Activated naive CD4-positive, alpha-beta T cell treated with anti-CD3 and anti-CD28 coated beads for 36 hours (primary cell): ENCODE measurements around the gene PRAMEF14. TPM values are rescaled to one million over a fixed set of nuclear protein-coding genes. Genes with fewer than 3 reads are reported as not detected.
"Not testable (repeated sequence)": the region's sequence is repeated elsewhere in the genome, so short reads cannot be mapped to it uniquely, and the experiment has no call there.

Experiments used
- CTCF ChIA-PET: fragments of 350-600 bp; sonication (Branson Sonifier 250); formaldehyde crosslinking; loops from one replicate; lab custom pipeline; 2021; ENCODE audit warnings: antibody characterized with exemption; lab: Charles Lee
- DNase-seq: peaks from one replicate; pipeline ENCODE4 v3.0.0-alpha.2; 2020
- H3K27ac Mint-ChIP-seq: one replicate; pipeline ENCODE4 v1.8.0; 2021; ENCODE audit warnings: mild to moderate bottlenecking, mixed read lengths
- H3K27me3 Mint-ChIP-seq: one replicate; pipeline ENCODE4 v1.8.0; 2021; ENCODE audit warnings: low read depth, mixed read lengths
- H3K36me3 Mint-ChIP-seq: one replicate; pipeline ENCODE4 v1.8.0; 2021; ENCODE audit warnings: low read depth, mixed read lengths
- H3K4me1 Mint-ChIP-seq: one replicate; pipeline ENCODE4 v1.8.0; 2021; ENCODE audit warnings: low read depth, mixed read lengths
- H3K4me3 Mint-ChIP-seq: one replicate; pipeline ENCODE4 v1.8.0; 2021; ENCODE audit warnings: mild to moderate bottlenecking, moderate library complexity, mixed read lengths
- H3K9me3 Mint-ChIP-seq: one replicate; pipeline ENCODE4 v1.8.0; 2021; ENCODE audit warnings: mixed read lengths
- intact Hi-C: fragments of 100-400 bp; cut with micrococcal nuclease; formaldehyde crosslinking; loops from one replicate; pipeline ENCODE4 v1.15.1; 2023
- total RNA-seq, 2 experiments: library from RNA; stranded (reverse); gene quantifications; one replicate each; pipeline ENCODE4 v1.2.3, GENCODE V29; 2021

The PRAMEF14 gene
- total RNA-seq, 2 experiments from 2014 or later: not detected

DNA sequence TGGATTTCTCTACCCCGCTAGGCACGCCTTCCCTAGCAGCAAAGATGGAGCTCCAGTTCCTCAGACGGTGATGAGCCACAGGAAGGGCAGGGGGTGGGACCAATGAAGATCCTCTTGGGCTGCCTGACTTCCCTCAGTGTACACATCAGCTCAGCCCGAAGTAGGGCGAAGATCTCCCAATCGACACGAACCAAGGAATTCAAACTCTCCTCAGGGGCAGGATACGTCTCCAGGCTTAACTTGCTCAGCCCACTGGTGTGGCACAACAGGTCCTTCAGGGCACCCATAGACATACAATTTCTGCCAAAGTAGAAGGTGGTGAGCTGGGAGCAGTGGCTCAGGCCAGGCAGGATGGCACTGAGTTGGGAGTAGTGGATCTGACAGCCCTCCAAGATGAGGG, 4.4 kb downstream of the PRAMEF14 start:
- H3K36me3 Mint-ChIP-seq, H3K27ac Mint-ChIP-seq, H3K9me3 Mint-ChIP-seq, DNase-seq, intact Hi-C loops, CTCF ChIA-PET, H3K4me1 Mint-ChIP-seq, H3K27me3 Mint-ChIP-seq, H3K4me3 Mint-ChIP-seq: not testable (repeated sequence)

GRCh38 chr1:13315281-13315680, 31.7 kb downstream of the PRAMEF14 start, which contains the start of gene PRAMEF15:
PRAMEF15 (plus strand) TSS chr1:13315581; CDS start chr1:13318408, 2,827 bp downstream.
- DNase-seq, H3K36me3 Mint-ChIP-seq, CTCF ChIA-PET, H3K27ac Mint-ChIP-seq, H3K27me3 Mint-ChIP-seq, intact Hi-C loops, H3K9me3 Mint-ChIP-seq, H3K4me3 Mint-ChIP-seq, H3K4me1 Mint-ChIP-seq: not testable (repeated sequence)

DNA sequence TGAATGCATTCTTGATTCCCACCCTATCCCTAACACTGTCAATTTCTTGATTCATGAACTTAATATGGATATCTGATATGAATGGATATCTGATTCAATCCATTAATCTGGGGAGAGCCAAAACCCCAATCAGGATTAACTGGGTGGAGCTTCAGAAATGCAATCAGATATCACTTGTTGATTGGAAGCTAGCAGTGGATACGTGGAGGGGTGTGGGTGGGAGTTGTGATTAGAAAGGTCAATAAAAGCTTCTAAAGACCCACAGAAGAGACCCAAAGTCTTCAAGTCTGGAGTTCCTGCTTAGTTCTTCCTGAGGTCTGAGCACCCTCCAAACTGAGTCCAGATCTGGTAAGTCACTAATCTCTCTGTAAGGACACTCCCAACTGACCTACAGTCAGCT, 43.7 kb downstream of the PRAMEF14 start, which contains the start of gene PRAMEF33:
TSS of gene PRAMEF33 (plus strand) at position 301 of the 400 bp plus-strand sequence. CDS start 2,416 bp downstream, outside the sequence.
- H3K27me3 Mint-ChIP-seq, H3K36me3 Mint-ChIP-seq, H3K9me3 Mint-ChIP-seq, intact Hi-C loops, H3K27ac Mint-ChIP-seq, DNase-seq, H3K4me3 Mint-ChIP-seq, H3K4me1 Mint-ChIP-seq, CTCF ChIA-PET: not testable (repeated sequence)

- H3K27ac Mint-ChIP-seq, H3K4me1 Mint-ChIP-seq, DNase-seq, H3K27me3 Mint-ChIP-seq, H3K4me3 Mint-ChIP-seq, H3K36me3 Mint-ChIP-seq, CTCF ChIA-PET, H3K9me3 Mint-ChIP-seq, intact Hi-C loops: not testable (repeated sequence)
These were observed 44.7 kb downstream of the PRAMEF14 start for GRCh38 chr1:13302197-13302596.

DNA sequence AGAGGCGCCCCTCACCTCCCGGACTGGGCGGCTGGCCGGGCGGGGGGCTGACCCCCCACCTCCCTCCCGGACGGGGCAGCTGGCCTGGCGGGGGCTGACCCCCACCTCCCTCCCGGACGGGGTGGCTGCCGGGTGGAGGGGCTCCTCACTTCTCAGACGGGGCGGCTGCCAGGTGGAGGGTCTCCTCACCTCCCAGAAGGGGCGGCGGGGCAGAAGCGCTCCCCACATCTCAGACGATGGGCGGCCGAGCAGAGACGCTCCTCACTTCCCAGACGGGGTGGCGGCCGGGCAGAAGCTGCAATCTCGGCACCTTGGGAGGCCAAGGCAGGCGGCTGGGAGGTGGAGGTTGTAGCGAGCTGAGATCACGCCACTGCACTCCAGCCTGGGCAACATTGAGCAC, 48.2 kb downstream of the PRAMEF14 start:
- H3K27ac Mint-ChIP-seq, intact Hi-C loops, DNase-seq, CTCF ChIA-PET, H3K9me3 Mint-ChIP-seq, H3K27me3 Mint-ChIP-seq, H3K4me1 Mint-ChIP-seq, H3K36me3 Mint-ChIP-seq, H3K4me3 Mint-ChIP-seq: not testable (repeated sequence)

GRCh38 chr1:13297216-13297931, 49.6 kb downstream of the PRAMEF14 start:
- H3K27ac Mint-ChIP-seq, H3K36me3 Mint-ChIP-seq, intact Hi-C loops: not testable (repeated sequence)

More at GRCh38 chr1:13297216-13297931, 49.6 kb downstream of the PRAMEF14 start:
- H3K27me3 Mint-ChIP-seq, H3K9me3 Mint-ChIP-seq, H3K4me3 Mint-ChIP-seq, CTCF ChIA-PET, H3K4me1 Mint-ChIP-seq, DNase-seq: not testable (repeated sequence)

Other genes starting within 250 kb of the PRAMEF14 start
- not detected for gene HNRNPCL2, start 230.3 kb downstream of the PRAMEF14 start, total RNA-seq
- gene PRAMEF26, start 191.1 kb downstream of the PRAMEF14 start, total RNA-seq: not detected
- gene HNRNPCL4, start 181.5 kb downstream of the PRAMEF14 start, total RNA-seq: not detected
- gene PRAMEF9, start 175.3 kb downstream of the PRAMEF14 start, total RNA-seq: not detected
- not detected for gene PRAMEF13, start 145.7 kb downstream of the PRAMEF14 start, total RNA-seq
- gene PRAMEF18, start 121.0 kb downstream of the PRAMEF14 start, total RNA-seq: not detected
- gene PRAMEF5, start 92.9 kb downstream of the PRAMEF14 start, total RNA-seq: not detected
- gene PRAMEF8, start 62.0 kb downstream of the PRAMEF14 start, total RNA-seq: not detected
- gene PRAMEF33, start 43.6 kb downstream of the PRAMEF14 start, total RNA-seq: not detected
- gene PRAMEF15, start 31.6 kb downstream of the PRAMEF14 start, total RNA-seq: not detected
- gene PRAMEF19, start 24.8 kb upstream of the PRAMEF14 start, total RNA-seq: not detected
- gene PRAMEF17, start 42.5 kb upstream of the PRAMEF14 start, total RNA-seq: not detected
- gene PRAMEF20, start 63.3 kb upstream of the PRAMEF14 start, total RNA-seq: not detected
- gene LRRC38, start 166.9 kb upstream of the PRAMEF14 start, total RNA-seq: not detected
- gene PDPN, start 236.7 kb upstream of the PRAMEF14 start, total RNA-seq: not detected